Measurements from ENCODE around the gene ZG16. TPM values are rescaled to one million over a fixed set of nuclear protein-coding genes. Genes with fewer than 3 reads are reported as not detected.

Gene ZG16
- total RNA-seq, 1 donor from 2014 or later: not detected

DNA sequence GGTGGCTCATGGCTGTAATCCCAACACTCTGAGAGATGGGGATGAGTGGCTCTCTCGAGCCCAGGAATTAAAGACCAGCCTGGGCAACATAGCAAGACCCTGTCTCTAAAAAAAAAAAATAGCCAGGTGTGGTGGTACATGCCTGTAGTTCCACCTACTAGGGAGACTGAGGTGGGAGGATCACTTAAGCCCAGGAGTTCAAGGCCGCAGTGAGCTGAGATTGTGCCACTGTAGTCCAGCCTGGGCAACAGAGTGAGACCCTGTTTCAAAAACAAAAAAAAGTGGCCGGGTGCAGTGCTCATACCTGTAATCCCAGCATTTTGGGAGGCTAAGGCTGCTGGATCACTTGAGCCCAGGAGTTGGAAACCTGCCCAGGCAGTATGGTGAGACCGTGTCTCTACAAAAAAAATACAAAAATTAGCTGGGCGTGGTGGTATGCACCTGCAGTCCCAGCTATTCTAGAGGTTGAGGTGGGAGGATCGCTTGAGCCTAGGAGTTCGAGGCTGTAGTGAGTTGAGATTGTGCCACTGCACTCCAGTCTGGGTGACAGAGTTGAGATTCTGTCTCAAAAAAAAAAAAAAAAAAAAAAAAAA lies 35.3 kb upstream of the ZG16 start:
- intact Hi-C loops (cut with DNase I): no loop called here
- no peaks in the 10 kb centered on the region for H3K9me3 ChIP-seq
- ATAC-seq (no peak), DNase-seq (no peak)
- H3K27ac ChIP-seq: no peak overlapping the region
- TF ChIP-seq, protein P1, sequence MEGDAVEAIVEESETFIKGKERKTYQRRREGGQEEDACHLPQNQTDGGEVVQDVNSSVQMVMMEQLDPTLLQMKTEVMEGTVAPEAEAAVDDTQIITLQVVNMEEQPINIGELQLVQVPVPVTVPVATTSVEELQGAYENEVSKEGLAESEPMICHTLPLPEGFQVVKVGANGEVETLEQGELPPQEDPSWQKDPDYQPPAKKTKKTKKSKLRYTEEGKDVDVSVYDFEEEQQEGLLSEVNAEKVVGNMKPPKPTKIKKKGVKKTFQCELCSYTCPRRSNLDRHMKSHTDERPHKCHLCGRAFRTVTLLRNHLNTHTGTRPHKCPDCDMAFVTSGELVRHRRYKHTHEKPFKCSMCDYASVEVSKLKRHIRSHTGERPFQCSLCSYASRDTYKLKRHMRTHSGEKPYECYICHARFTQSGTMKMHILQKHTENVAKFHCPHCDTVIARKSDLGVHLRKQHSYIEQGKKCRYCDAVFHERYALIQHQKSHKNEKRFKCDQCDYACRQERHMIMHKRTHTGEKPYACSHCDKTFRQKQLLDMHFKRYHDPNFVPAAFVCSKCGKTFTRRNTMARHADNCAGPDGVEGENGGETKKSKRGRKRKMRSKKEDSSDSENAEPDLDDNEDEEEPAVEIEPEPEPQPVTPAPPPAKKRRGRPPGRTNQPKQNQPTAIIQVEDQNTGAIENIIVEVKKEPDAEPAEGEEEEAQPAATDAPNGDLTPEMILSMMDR (IDR thresholded peaks at IDR 0.05): no peak
- H3K4me3 ChIP-seq: no peak overlapping the region
- H3K4me1 ChIP-seq: peaks cover 14% of the 10 kb centered on the region
- H3K27me3 ChIP-seq (ENCODE audit: low read depth): no peaks in the 10 kb centered on the region
- H3K36me3 ChIP-seq: no peaks in the 10 kb centered on the region

DNA sequence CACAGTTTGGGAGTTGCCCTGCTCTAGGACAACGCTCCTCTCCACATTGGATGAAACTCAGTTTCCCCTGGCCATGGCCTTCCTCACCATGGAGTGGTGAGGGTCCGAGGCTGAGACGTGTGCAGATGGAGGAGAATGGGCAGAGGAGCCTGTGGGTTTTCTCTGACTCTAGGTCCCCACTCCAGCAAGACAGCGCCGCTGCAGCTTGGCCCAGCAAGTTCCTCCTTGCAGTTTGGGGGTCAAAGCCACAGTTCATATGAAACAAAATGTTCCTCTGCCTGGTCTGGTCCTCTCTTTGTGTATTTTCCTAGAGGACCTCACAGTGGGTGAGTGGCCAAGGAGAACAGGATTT lies 34.6 kb upstream of the ZG16 start:
- Histone ChIP-seq H3K4me3 (no peak overlapping the region), H3K4me1 (peaks cover 14% of the 10 kb centered on the region), H3K36me3 (no peaks in the 10 kb centered on the region), H3K9me3 (no peaks in the 10 kb centered on the region), H3K27me3 (ENCODE audit: low read depth) (no peaks in the 10 kb centered on the region), H3K27ac (no peak overlapping the region)
- TF ChIP-seq, protein P1 (IDR thresholded peaks at IDR 0.05): no peak
- DNase-seq (no peak), ATAC-seq (no peak)
- intact Hi-C loops (cut with DNase I): no loop called here

DNA sequence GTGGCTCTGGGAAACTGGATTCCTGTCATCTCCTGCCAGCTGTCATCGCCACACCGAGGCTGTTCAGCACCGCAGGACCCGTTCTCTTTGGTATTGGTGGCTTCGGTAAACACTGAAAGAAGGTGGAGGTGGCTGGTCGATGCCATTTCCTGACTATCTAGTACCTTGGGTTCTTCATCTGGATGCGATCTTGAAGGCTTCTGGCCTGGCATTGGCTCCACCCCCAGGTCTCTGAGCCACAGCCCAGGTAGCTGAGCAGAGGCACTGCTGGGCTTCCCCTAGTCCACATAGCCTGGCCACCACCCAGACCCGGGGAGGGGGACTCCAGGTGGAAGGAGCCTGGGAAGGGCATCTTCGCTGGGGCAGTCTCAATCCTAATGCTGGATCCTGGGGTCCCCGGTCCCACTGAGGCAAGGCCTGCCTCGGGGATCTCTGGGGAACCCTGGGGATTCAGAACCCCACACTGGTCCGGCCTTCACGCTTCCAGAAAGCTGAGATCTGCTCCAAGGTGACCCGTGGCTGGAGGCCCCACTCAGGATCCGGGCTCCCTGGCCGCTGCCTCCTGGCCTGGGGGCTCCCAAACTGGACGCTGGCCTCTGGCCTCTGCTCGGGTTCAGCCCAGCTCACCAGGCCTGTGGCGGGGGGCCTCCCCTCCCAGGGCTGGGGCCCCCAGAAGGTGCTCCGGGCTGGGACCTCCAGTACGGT lies 34.1 kb upstream of the ZG16 start:
- DNase-seq: no peak
- H3K4me1 ChIP-seq: peaks cover 14% of the 10 kb centered on the region
- no peak for ATAC-seq
- H3K27ac ChIP-seq: peak overlapping the region; percentile 73
- no peaks in the 10 kb centered on the region for H3K36me3 ChIP-seq
- no peaks in the 10 kb centered on the region for H3K9me3 ChIP-seq
- H3K27me3 ChIP-seq (ENCODE audit: low read depth): no peaks in the 10 kb centered on the region
- H3K4me3 ChIP-seq: peak overlapping the region; percentile 62
- TF ChIP-seq, protein P1 (IDR thresholded peaks at IDR 0.05): no peak
- intact Hi-C loops (cut with DNase I): no loop called here

DNA sequence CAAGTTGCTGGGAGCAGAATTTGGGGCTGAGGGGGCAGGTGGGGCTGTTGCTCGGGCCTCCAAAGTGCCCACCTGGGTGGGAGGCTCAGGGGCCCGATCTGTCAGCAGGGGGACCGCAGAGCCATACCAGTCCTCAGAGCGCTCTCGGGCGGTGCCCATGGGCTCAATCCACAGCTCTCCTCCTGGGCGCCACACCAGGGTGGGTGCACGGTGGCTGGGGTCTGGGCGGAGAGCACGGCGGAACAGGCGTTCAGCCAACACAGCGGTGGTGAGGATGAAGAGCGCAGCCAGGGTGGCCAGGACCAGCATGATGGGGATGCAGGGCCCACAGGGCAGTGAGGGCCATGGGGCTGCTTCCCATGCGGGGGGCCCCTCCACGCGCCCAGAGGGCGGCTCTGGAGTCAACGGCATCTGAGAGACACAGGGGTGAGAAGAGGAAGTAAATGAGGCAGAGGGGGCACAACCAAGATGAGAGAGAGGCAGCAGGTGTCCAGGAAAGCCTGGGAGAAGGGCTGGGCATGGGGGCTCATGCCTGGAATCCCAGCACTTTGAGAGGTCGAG lies 33.4 kb upstream of the ZG16 start:
- peak in 1 of 2 donors; percentile 6 for ATAC-seq
- no peaks in the 10 kb centered on the region for H3K27me3 ChIP-seq (ENCODE audit: low read depth)
- TF ChIP-seq, protein P1 (IDR thresholded peaks at IDR 0.05): no peak
- H3K36me3 ChIP-seq: no peaks in the 10 kb centered on the region
- intact Hi-C loops (cut with DNase I): no loop called here
- peak overlapping the region; percentile 73 for H3K27ac ChIP-seq
- peaks cover 14% of the 10 kb centered on the region for H3K4me1 ChIP-seq
- no peak for DNase-seq
- H3K9me3 ChIP-seq: no peaks in the 10 kb centered on the region
- H3K4me3 ChIP-seq: peak overlapping the region; percentile 62

DNA sequence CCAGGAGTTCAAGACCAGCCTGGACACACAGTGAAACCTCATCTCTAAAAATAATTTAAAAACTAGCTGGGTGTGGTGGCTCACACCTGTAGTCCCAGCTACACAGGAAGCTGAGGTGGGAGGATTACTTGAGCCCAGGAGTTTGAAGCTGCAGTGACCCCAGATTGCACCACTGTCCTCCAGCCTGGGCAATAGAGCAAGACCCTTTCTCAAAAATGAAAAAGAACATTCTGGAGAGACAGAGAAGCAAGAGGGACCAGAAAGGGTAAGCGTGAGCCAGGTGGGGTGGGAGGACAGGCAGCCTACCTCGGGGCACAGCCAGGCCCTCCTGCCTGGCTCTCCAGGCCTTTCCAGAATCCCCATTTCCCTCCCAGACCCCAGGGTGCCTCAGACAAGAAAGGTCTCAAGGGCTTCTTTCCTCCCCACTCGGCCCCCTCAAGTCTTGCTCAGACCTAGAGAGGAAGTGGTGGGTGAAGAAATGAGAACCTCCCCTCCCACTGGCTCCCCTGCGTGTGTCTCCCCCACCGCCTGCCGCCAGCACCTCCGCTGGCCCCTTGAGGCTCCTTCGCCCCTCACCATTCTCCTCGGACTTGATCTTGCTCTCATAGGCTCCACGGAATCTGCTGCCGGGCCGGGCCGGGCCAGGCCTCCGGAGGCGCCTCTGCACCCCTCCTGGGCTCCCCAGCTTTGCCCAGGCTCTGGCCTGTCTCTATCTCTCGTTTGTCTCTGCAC lies 32.8 kb upstream of the ZG16 start:
- H3K4me1 ChIP-seq: peaks cover 14% of the 10 kb centered on the region
- intact Hi-C loops (cut with DNase I): no loop called here
- DNase-seq: peak; percentile 56
- no peaks in the 10 kb centered on the region for H3K9me3 ChIP-seq
- TF ChIP-seq, protein P1 (IDR thresholded peaks at IDR 0.05): no peak
- peak overlapping the region; percentile 62 for H3K4me3 ChIP-seq
- no peaks in the 10 kb centered on the region for H3K27me3 ChIP-seq (ENCODE audit: low read depth)
- H3K27ac ChIP-seq: peak overlapping the region; percentile 73
- H3K36me3 ChIP-seq: no peaks in the 10 kb centered on the region
- peak; percentile 70 to 74 for ATAC-seq
